AG10803 (cell line): Measurements from ENCODE around the gene YTHDF1.

ENCODE experiments used
- DNase-seq: peaks from one replicate; pipeline ENCODE4 v3.0.0; 2010; ENCODE audit warnings: low read depth
- H3K4me3 ChIP-seq: 2 replicates; pipeline ENCODE4 v1.5.1; 2011; ENCODE audit warnings: mild to moderate bottlenecking, low read length, control low read depth
- TF ChIP-seq, protein P1 (sequence below): conservative IDR thresholded peaks from 2 replicates; pipeline ENCODE4 v1.5.1; 2011; ENCODE audit warnings: mild to moderate bottlenecking, low read length, control low read depth, inconsistent platforms

YTHDF1 gene

DNA sequence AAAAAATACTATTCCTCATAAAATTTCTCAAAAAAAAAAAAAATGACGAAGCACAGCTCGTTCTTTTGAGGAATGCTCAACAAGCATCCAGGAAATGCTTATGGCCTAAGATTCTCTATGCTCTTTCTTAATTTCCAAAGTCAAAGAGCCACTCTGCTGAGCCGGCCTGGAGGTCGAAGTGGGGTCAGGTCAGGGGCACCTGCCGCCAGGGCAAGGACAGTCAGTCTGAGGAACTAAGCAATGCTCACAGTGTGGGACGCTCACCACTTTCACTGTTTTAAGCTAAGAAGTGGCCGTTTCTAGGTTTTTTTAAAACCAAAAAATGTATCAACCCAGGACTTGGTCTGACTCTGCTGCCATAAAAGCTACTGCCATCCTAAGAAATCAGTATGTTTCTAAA lies 17.3 kb downstream of the YTHDF1 start:
- H3K4me3 ChIP-seq = no peak overlapping the region
- TF ChIP-seq, protein P1, sequence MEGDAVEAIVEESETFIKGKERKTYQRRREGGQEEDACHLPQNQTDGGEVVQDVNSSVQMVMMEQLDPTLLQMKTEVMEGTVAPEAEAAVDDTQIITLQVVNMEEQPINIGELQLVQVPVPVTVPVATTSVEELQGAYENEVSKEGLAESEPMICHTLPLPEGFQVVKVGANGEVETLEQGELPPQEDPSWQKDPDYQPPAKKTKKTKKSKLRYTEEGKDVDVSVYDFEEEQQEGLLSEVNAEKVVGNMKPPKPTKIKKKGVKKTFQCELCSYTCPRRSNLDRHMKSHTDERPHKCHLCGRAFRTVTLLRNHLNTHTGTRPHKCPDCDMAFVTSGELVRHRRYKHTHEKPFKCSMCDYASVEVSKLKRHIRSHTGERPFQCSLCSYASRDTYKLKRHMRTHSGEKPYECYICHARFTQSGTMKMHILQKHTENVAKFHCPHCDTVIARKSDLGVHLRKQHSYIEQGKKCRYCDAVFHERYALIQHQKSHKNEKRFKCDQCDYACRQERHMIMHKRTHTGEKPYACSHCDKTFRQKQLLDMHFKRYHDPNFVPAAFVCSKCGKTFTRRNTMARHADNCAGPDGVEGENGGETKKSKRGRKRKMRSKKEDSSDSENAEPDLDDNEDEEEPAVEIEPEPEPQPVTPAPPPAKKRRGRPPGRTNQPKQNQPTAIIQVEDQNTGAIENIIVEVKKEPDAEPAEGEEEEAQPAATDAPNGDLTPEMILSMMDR = no peak
- DNase-seq = no peak

DNA sequence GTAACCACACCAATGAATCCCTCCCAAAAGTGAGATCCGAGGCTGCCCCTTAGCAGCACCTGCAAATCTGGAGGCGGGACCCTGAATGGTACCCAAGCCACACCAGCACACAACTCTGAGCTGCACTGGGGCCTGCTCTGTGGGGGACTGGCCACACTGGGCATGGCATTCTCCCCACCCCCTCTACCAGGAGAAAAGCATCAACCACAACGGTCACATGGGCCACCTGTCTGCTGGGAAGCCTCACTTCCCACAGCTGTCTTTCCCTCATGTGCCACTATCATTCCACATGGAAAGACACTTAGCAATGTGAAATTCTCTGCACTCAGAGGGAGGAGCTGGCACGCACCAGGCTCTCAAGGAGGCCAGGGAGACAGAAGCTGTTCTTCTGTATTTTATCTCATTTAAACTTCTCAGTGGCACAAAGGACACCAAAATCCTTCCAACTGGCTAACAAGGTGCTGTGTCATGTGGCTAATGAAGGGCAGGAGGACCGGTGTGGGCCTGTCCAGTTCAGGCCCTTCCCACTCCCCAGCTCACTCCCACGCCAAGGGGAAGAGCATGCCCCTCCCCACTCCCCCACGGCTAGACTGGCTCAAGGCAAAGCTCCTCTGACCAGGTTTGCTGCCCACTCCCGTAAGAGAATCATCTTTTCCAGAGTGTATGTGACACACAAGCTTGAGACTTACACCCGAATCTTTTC lies 19.0 kb downstream of the YTHDF1 start:
- TF ChIP-seq, protein P1 = no peak
- no peak overlapping the region for H3K4me3 ChIP-seq
- DNase-seq = no peak

DNA sequence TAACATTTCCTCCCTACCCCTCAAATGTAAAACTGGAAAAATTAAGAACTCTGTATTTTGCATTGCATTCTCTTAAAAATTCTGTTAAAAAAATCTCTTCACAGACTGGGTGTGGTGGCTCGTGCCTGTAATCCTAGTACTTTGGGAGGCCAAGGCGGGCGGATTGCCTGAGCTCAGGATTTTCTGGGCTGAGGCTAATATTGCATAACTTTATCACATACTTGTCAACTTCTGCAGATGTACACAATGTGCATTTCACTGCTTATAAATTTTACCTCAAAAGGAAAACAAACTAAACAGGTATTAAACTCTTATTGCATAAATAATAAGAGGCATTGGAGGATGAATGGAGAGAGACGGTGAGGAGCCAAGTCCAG lies 21.1 kb downstream of the YTHDF1 start:
- TF ChIP-seq, protein P1 = no peak
- no peak overlapping the region for H3K4me3 ChIP-seq
- DNase-seq = no peak

DNA sequence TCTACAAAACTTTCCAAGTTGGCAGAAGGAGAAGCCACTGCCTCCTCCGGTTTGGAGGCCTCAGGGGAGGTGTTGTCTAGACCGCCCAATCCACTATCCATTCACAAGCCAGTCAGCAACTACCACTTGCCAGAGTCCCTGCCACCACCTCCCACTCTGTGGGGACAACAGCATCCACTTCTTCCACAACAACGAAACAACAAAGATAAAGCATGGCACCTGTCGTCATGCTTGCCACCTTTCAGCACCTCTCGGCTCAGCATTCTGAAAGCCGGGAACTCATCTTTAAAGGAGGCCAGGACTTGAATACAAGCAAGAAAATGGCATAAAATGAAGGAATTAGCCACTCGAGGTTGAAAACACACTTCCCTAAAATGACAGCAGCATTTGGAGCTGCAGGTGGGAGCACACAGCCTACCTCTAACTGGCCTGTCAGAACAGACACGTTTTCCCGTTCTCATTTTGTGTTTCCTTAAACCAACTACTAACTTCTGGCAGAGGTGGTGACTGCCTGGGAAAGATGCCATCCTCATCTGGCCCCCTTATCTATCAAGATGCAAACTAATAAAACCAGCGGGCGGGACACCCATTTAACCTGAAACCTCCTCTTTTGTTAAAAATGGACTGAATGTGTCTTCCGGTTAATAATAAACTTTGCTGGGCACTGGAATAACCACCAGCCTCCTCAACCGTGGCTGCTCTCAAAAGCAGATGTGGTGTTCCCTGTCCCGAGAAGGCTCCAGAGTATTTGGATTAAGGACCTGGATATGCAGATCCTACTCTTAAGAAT lies 21.7 kb downstream of the YTHDF1 start:
- no peak overlapping the region for H3K4me3 ChIP-seq
- DNase-seq = no peak
- TF ChIP-seq, protein P1 = no peak

DNA sequence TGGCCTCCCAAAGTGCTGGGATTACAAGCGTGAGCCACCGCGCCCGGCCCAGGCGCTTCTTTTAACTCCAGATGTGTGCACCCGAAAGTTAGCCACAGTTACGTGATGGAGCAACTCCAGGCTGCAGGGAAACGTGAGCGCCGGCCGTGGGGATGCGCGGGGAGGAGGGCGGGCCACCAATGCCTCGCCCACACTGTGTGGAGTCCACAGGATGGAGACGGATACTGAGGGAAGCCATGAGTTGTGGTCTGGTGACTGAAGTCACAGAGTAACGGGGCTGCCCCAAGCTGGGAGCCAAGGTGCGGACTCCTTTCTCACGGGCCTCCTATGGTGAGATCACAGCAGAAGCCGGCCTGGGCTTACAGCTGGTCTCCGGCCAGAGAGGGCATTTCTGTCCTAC lies 23.2 kb downstream of the YTHDF1 start:
- DNase-seq = no peak
- TF ChIP-seq, protein P1 = no peak

DNA sequence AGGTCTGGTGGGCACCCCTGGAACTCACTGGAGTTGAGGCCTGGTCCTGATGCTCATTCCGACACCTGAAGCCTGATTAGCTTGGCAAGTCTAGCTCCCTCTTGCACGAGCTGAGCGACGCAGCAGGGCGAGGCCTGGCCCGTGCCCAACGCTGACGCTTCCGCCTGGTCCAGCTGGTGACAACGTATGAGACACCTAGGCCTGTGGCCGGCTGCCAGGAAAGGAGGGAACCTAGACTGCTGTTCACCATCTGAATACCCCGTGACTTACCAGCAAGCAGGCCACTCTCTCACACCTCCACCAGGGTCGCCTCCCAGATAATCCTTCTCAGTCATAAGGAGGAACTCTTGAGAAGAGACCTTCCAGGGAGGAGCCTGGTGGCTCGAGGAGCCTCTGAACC lies 24.5 kb downstream of the YTHDF1 start:
- DNase-seq = no peak
- TF ChIP-seq, protein P1 = no peak
- H3K4me3 ChIP-seq = no peak overlapping the region

More for the DNA sequence above, 23.2 kb downstream of the YTHDF1 start:
- no peak overlapping the region for H3K4me3 ChIP-seq

DNA sequence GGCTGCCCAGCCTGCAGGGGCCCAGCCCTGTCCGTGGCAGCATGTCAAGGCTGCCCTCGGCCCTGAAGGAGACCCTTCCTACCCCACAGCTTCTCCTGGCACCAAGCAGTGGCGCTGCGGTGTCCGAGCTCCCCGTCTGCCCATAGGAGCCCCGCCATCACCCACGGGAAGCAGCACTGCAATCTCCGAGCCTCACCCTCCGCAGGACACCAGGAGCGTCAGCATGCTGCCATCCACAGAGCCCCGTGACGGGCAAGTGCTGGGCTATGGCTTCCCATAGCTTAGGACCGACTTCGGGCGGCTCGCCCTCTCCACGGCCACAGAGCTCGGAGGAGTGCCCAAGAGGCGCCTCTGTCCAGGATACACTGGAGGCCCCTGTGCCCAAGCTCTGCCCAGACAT lies 25.1 kb downstream of the YTHDF1 start:
- H3K4me3 ChIP-seq = no peak overlapping the region
- TF ChIP-seq, protein P1 = no peak
- no peak for DNase-seq
